RPMI8226 (cell line): ENCODE measurements around the gene CAMTA1.

Experiments
- DNase-seq: peaks from one replicate; pipeline ENCODE4 v3.0.0-alpha.2; 2015

The CAMTA1 gene

GRCh38 chr1:7247791-7248548 is 462.7 kb downstream of the CAMTA1 start:
- DNase-seq = no peak

DNA sequence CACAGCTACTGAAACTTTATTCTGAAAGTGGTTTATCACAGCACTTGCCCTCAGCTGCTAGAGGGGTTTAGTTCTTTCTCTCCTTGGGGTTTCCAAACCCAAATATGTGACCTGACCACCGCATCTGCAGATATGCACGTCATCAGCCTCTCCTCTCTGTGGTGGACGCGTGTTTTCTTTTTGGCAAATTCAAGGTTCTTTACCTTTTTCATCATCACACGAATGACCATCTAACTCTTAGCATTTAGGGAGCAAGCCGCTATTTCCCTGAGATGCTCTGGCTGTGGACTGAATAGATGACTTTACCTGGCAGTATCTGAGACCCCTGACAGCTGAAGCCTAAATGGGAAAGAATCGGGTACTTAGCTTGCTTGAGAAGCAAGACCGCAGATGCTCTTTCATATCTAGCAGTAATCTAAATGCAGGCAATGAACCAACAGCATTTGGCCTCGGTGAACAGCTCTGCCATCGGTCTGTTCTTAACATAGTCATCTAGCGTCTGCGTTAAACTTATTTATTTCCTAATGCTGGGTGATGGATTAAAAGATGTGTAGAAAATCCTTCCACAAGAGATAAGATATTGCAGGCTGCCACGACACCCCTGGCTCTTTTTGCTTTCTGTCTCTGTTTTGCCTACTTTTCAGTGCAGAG is 463.4 kb downstream of the CAMTA1 start:
- no peak for DNase-seq

DNA sequence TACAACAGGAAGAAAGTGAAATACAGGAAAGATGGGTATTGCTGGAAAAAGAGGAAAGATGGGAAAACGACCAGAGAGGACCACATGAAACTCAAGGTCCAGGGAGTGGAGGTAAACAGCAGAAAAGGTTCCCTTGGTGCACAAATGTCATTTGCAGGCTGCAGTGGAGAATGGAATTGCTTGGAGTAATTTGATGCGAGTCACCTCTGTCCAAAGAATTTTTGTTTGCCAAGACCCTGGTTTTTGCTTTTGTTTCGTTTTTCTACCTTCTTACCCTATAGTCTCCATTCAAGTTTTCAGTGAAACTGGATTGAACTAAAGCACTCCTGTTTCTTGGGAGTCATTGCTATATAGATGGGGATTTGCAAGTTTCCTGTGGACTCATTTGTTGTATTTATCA is 464.3 kb downstream of the CAMTA1 start:
- no peak for DNase-seq

DNA sequence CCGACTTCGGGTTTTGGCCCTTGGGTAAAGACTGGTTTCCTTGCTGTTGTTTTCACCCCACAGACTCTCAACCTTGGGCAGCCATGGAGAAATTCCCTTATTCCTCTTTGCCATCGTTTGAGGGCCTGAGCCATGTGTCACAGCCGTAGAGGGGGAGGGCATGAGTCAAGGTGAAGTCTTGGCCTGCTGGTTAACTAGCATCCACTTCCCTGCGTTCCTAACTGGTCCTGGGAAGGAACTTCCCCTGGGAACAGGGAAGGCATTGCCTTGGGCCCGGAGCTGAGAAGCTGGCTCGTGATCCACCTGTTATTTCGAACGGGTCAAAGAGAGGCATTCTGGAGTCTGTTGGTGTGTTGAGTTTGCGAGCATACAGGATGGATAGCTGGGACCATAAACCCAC is 464.9 kb downstream of the CAMTA1 start:
- no peak for DNase-seq

- DNase-seq = no peak
Measured at GRCh38 chr1:7250597-7251453, 465.6 kb downstream of the CAMTA1 start.

- no peak for DNase-seq
Measured at GRCh38 chr1:7251454-7251800, 466.2 kb downstream of the CAMTA1 start.

DNA sequence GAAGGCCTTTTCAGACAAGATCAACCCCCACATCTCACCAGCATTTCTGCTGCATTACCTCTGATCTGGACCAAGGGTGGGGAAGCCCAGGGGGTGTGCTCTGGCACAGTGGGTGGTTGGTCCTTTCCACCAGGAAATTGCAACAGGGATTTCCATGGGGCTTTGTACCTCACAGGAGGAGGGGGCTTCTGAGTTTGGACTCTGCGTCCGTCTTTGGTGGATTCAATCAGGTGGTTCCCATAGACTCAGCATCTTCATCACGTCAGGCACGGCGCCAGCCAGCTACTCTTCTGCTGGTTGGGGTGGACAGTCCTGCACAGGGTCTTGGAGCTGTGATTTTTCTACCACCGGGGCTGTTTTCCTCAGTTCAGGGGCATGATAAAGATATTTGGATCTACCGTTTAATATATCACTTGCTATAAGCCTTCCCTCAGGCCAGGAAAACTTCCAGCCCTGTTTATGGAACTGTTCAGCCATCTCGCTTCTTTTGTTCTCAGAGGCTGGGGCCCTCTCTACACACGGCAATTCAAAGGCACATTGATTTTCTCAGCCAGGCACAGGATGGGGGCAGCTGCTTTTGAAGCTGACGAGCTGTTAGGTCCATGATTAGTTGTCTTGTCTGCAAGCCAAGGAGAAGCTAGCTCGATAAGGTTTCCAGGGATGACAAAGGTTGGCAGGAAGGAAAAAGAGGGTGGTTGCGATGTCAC is 467.3 kb downstream of the CAMTA1 start:
- DNase-seq = no peak

- no peak for DNase-seq
Measured at GRCh38 chr1:7253118-7253480, 467.8 kb downstream of the CAMTA1 start.

- DNase-seq = no peak
Measured at GRCh38 chr1:7253988-7254587, 468.8 kb downstream of the CAMTA1 start.

GRCh38 chr1:7255303-7256058 is 470.2 kb downstream of the CAMTA1 start:
- DNase-seq = no peak

DNA sequence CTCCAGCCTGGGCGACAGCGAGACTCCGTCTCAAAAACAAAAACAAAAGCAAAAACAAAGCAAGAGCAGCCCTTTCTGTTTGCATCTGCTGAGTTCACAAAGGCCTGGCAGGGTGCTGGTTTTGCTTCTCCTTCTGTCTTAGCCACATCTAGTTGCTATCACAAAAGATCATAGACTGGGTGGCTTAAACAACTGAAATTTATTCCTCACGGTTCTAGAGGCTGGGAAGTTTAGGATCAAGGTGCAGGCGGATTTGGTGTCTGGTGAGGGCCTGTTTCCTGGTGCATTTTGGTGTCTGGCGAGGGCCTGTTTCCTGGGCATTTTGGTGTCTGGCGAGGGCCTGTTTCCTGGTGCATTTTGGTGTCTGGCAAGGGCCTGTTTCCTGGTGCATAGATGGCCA is 471.3 kb downstream of the CAMTA1 start:
- no peak for DNase-seq

GRCh38 chr1:7257225-7257624 is 472.0 kb downstream of the CAMTA1 start:
- no peak for DNase-seq

GRCh38 chr1:7258589-7259135 is 473.4 kb downstream of the CAMTA1 start:
- DNase-seq = no peak

DNA sequence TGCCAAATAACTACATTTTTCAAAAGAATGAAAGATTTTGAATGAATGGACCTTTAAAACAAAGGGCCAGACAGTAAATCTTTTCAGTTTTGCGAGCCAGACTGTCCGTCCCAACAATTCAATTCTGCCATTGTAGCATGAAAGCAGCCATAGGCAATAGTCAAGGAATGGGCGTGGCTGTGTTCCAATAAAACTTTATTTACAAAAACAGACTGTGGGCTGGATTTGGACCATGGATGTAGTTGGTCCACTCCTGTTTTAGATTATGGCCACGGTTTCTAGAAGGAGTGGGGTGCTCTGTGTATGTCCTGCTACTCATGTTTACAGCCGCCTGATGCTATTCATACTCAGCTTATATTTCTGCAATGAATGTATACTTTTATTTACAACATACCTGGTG is 474.7 kb downstream of the CAMTA1 start:
- no peak for DNase-seq

DNA sequence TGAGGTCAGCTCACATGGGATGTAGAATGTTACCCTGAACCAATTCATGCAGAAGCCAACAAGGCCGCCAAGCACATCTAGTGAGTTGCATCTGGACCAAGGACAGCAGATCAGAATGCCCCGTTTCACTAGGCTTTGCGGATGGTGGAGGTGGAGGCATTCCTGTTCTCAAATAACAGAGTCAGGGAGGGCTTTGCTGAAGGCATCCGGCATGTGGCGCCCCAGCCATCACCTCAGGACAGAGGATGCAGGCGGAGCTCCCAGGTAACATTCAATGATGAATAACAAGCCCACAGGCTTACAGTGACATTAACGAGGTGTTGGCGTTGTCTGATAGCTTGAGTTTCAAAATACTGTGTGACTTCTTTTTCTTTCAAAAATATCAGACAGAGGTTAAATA is 476.2 kb downstream of the CAMTA1 start:
- DNase-seq = no peak

GRCh38 chr1:7262611-7263010 is 477.4 kb downstream of the CAMTA1 start:
- DNase-seq = peak; percentile 63

DNA sequence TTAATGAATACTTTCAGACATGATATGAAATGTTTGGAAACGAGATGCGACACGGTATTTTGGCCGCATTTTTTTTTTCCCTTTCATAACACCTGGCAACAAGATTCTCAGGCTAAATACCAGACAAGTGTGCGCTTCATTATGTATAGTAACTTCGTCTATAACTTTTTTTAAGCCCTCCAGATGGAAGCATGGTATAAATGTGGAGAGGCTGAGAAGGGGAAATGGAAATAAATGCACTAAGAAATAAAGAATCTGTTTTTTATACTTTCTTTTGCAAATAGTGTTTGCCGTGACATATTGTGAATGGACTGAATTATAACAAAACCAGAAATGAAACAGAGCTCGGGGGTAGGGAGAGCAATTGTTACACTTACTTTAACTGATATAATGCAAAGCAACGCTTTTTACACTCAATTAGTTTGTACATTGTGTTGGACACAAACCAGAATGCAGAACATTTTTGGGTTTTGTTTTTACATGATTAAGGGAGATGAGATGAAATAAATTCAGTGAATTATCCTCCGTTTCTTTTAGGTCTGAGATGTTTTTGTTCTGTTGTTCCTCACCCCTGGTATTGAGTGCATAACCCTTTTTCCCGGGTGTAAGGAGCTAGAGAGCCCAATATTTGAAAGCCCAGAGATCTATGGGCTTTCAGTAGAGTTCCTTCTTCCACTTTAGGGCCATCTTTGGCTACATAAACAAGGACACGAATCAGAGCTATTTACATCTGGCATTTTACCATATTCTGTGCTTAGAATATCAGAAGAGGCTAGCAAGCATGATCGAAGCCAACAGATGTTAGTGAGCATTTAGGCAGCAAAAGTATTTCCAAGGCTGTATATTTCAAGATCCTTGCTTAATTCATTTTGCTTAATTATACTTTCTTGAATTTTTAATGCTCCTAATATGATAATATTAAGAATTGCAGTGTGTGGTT is 478.0 kb downstream of the CAMTA1 start:
- no peak for DNase-seq

- DNase-seq = no peak
Measured at GRCh38 chr1:7264101-7264500, 478.8 kb downstream of the CAMTA1 start.

- DNase-seq = no peak
Measured at GRCh38 chr1:7265771-7266371, 480.6 kb downstream of the CAMTA1 start.

DNA sequence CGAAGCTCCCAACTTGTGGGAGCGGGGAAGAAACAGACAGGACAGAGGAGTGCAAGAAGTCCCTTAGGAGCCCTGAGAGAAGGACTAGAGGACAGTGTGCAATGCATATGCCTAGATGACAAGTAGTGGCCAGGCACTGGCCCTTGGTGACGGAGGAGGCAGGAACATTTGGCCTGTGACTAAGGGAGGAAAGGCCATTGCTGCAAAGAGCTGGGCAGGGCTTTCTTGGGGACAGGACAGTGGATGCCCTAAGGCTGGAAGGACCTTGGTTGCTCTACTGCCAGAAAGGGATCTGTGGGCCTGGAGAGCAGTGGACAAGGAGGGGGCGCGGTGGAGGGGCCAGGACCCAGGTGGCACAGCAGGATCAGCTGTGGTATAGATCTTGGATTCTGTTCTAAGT is 481.3 kb downstream of the CAMTA1 start:
- no peak for DNase-seq
